HG03103 (cell line): Measurements from ENCODE around the gene GRIN2D.
A peak's percentile ranks its signal among the peaks of the same experiment; 100 is the strongest.

Experiments
- ATAC-seq: cut with Tn5 transposase; IDR thresholded peaks from one replicate; pipeline ENCODE4 v1.9.1; 2021; ENCODE audit warnings: low read depth; ENCODE audit not compliant: unreplicated experiment

GRIN2D gene

DNA sequence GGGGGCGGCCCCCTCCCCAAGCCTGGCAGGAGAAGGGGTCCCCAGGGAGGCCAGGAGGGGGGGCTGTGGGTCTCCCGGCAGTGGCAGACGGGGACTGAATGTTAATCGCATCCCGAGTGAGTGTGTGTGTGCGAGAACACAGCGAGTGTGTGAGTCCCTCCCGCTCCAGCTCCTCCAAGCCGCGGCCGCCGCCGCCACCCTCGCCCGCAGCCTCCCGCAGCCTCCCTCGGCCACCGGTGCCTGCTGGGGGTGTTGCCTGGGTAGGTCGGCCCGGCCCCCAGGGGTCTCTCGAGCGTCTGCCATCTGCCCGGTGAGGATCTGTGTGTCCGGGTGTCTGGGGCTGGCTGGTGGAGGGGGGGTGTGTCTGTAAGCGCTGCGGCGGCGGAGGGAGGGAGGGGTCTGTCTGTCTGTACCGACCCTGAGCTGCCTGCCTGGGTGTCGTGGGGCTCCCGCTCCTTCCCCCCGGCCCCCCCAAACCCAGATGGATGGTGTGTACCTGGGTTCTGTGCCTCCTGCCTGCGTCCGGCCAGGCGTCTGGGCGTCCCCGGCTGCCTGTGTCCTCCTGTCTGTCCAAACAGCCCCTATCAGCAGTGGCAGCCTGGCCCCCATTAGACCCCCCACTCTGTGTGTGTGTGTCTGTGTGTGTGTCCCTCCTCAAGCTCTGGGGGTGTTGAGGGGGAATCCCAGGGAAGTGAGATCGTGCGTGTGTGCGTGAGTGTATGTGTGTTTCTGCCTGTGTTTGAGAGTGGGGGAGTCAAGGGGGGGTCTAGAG is at the start of gene GRIN2D:
Gene GRIN2D, plus strand, starts transcription at position 110 of the 772 bp plus-strand sequence. CDS start 4,725 bp downstream, outside the sequence.
- no peak for ATAC-seq

GRCh38 chr19:48344892-48345291 is 48.6 kb upstream of the GRIN2D start:
- no peak for ATAC-seq

DNA sequence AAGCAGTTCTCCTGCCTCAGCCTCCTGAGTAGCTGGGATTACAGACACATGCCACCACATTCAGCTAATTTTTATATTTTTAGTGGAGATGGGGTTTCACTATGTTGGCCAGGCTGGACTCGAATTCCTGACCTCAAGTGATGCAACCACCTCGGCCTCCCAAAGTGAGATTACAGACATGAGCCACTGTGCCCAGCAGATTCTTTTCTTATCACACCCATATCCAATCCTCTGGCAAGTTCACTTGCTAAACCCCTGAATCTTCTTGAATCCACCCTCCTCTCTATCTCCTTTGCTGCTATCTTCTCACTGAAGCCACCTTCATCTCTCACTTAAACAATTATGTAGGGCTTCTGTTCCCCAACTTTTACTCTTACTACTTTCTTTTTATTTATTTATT is 47.3 kb upstream of the GRIN2D start:
- no peak for ATAC-seq

- no peak for ATAC-seq
Observed at GRCh38 chr19:48348045-48348444, 45.4 kb upstream of the GRIN2D start.

DNA sequence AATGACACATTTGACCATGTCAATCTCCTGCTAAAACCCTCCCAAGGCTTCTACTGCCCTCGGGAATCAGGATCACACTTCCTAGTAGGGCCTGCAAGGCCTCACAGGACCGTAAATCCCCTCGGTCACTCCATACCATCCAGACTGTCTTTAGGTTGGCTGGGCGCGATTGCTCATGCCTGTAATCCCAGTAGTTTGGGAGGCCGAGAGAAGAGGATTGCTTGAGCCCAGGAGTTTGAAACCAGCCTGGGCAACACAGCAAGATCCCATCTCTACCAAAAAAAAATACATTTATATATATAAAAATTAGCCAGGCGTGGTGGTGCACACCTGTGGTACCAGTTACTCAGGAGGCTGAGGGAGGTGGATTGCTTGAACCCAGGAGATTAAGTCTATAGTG is 44.7 kb upstream of the GRIN2D start:
- ATAC-seq, result no peak

GRCh38 chr19:48350856-48351255 is 42.6 kb upstream of the GRIN2D start:
- no peak for ATAC-seq

DNA sequence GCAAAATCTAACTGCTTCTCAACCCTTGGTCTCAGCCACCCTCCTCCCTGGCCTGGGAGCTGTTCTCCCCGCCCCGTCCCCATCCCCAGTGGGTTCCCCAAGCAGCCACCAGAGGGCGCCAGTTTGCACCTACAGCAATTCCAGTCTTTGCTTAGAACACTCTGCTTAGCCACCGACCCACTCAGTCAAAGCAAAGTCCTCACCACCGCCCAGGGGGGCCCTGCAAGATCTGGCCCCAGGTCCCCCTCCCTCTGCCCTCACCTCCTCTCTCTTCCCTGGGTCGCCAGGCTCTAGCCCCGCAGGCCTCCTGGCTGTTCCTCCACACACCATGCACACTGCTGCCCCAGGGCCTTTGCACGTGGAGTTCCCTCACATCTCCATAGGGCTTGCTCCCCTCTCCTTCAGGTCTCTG is 42.1 kb upstream of the GRIN2D start:
- ATAC-seq, result no peak

- no peak for ATAC-seq
Observed at GRCh38 chr19:48353677-48354076, 39.8 kb upstream of the GRIN2D start.

- ATAC-seq, result no peak
Observed at GRCh38 chr19:48354332-48354992, 39.0 kb upstream of the GRIN2D start.

DNA sequence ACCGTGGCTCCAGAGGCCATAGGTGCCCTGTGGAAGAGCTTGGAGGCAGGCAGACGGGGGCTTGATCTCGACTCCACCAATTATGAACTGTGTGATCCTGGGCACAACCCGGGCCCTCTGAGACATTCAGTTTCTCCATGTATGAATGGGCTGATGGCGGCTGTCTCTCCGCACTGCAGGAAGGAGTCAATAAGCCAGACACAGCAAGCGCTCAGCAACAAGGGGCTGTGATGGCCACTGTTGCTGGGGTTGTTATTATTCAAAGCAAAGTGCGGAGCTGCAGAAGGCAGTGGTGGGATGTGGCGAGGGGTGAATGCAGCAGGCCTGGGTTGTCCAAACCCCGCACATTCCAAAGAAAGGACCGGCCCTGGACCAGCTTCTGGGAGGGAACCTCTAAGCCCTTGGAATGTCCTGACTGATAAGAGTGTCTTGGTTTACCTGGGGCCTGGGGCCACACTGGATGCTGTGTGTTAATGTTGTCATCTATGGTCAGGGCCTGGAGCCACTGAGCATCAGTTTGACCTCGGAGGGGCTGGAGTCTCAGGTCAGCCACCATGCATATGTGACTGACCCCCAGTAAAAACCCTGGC is 38.0 kb upstream of the GRIN2D start:
- no peak for ATAC-seq

GRCh38 chr19:48359123-48359522 is 34.3 kb upstream of the GRIN2D start:
- no peak for ATAC-seq

GRCh38 chr19:48361912-48362311 is 31.6 kb upstream of the GRIN2D start:
- no peak for ATAC-seq

GRCh38 chr19:48362716-48363499 is 30.6 kb upstream of the GRIN2D start:
- peak; percentile 39 for ATAC-seq

GRCh38 chr19:48363500-48363809 is 30.0 kb upstream of the GRIN2D start:
- peak; percentile 8 for ATAC-seq

- ATAC-seq, result peak; percentile 72
Observed at GRCh38 chr19:48363810-48364597, 29.5 kb upstream of the GRIN2D start, which contains the start of the genes SYNGR4 and TMEM143. SYNGR4 (plus strand) TSS chr19:48364367; CDS start chr19:48365843, 1,476 bp downstream. TMEM143 (minus strand) TSS chr19:48363940; CDS start chr19:48363920, 20 bp downstream.

DNA sequence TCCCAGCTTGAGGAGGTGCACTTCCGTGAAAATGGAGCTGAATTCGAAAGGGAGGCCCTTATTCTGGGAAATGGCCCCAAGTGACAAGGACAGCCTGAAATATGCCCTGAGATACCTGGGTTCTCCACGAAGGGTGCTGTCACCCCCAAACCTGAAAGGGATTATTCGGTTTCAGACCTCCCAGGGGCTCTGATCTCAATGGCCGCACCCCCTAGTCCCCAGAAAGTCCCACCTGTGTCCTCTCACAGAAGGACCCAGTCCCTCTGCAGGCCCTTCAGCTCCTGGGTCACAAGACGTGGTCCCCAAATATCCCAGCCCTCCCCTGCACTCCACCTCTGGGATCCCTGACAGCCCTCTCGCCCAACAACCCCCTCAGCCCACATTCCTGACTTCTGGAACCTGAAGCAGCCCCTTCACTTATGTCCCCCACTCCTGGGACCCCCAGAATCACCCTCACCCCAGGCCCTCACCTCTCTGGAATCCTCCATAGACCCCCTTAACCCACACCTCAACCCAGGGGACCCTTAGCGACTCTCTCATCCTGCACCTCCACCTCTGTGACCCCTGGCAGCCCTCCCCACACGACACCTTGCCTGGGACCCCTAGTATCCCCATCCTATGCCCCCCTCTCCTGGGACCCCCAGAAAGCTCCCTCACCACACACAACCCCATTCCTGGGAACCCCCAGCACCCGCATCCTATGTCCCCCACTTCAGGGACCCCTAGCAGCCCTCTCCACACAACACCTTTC is 28.7 kb upstream of the GRIN2D start:
- no peak for ATAC-seq

DNA sequence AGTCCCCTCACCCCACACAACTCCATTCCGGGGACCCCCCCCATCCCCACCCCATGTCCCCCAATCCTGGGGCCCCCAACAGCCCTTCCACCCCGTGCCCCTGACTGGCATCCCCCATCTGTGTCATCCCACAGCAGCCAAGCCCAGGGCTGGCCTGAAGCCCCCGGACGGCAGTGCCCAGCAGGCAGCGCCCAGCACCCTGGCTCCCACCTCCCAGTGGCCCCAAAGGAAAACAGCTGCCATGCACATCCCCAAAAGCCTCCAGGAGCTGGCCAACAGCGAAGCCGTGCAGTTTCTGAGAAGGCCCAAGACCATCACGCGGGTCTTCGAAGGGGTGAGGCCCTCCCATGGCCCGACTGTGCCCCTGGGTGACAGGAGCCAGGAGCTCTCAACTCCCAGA is 27.9 kb upstream of the GRIN2D start:
- ATAC-seq, result no peak

DNA sequence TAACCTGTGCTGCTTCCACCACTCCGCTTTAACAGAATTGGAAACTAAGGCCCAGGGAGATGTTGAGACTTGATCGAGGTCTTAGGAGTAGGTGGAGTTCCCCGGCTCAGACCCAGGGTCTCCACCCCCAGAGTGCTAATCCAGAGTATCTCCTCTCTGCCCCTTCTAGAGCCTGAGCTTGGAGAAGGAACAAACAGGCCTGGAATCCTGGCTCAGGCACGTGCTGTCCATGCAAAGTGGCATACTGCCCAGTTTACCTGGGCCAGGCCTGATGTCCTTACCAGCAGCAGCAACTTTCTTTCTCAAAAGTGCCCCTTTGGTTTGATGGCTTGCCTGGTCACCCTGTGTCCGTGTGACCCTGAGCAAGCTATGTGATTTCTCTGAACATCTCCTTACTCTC is 25.6 kb upstream of the GRIN2D start:
- ATAC-seq, result no peak

GRCh38 chr19:48368936-48369335 is 24.5 kb upstream of the GRIN2D start:
- ATAC-seq, result no peak
